HFF-Myc (cell line): ENCODE results near the gene C13orf46.

Experiments used
- DNase-seq: peaks from one replicate; pipeline ENCODE4 v3.0.0-alpha.2; 2011; ENCODE audit warnings: low read depth; ENCODE audit errors: extremely low read depth
- H3K4me3 ChIP-seq: replicated peaks from 2 replicates; pipeline ENCODE4 v1.5.1; 2011; ENCODE audit warnings: low read depth, mild to moderate bottlenecking, control low read depth, low read length
- CTCF ChIP-seq: IDR thresholded peaks from 2 replicates; pipeline ENCODE4 v1.5.1; 2012; ENCODE audit warnings: mild to moderate bottlenecking, low read depth, low read length, control low read depth; ENCODE audit errors: missing control alignments

C13orf46 gene

DNA sequence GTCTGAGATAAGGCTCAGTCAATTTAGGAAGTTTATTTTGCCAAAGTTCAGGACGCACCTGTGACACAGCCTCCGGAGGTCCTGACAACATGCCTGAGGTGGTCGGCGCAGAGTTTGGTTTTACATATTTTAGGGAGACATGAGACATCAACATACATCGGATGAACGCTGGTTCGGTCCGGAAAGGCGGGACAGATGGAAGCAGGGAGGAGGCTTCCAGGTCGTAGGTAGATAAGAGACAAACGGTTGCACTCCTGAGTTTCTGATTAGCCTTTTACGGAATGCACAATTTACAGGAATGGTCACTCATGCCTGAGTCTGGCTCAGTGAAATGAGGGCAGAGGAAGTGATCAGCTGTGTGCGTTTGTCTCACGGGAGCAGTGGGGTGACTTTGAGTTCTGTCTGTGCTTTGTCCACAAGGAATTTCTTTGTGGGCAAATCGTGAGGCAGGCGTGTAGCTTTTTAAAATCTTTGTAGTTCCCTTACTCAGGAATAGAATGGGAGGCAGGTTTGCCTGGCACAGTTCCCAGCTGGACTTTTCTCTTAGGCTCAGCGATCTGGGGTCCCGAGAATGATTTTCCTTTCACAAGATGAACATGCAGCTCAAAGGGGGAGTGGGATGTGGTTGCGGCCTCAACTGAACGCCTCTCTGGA is 36.2 kb downstream of the C13orf46 start:
- H3K4me3 ChIP-seq, result no peak overlapping the region
- DNase-seq, result no peak
- TF ChIP-seq CTCF, result no peak

DNA sequence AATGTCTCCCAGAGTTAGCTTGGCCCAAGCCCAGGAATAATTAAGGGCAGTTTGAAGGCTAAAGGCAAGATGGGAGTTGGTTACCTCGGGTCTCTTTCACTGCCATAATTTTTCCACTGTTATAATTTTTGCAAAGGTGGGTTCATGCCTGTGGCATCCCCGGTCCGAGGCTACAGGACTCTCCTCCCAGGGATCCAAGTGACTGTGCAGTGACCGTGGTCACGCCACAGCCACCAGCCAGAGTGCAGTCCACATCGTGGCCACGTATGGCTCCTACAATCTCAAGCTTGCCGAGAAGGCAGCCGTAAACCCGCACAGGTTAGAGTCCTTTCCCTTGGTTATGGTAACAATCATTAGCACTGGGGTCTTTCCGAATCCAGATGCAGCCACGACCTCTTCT is 36.8 kb downstream of the C13orf46 start:
- no peak for DNase-seq
- H3K4me3 ChIP-seq, result no peak overlapping the region
- TF ChIP-seq CTCF, result no peak

DNA sequence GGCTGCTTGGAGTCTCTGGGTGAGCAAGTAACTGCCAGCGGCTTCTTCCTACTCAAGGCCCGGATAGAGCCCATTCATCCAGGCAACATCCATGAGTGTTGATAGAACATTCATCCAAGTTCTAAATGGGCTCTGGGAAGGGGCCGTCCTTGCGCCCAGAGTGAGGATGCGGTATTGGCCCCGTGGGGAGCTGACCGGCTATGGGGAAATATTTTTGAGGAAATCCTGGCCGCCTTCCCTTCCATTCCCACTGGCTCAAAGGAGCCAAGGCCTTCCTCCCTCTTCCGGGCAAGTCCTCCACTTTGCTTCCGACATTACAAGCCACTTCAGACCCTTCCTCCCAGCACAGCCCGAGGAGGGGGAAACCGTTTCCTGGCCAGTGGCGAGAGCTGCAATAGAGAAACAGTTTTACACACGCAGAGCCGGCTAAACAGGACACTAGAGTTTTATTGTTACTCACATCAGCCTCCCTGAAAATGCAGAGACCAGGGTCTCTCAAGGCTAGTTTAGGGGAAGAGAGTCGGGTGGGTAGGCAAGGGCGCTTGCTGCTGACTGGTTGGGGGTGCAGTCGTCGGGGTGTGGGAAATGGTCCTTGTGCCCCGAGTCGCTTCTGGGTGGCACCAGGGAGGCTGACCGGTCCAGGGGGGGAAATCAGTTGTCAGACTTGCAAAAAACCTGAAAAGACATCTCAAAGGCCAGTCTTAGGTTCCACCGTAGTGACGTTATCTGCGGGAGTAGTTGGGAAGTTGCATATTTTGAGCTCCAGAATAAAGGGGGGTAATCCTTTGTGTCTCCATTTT is 37.5 kb downstream of the C13orf46 start:
- H3K4me3 ChIP-seq, result no peak overlapping the region
- no peak for TF ChIP-seq CTCF
- DNase-seq, result no peak

GRCh38 chr13:113935001-113935844 is 38.7 kb downstream of the C13orf46 start:
- TF ChIP-seq CTCF, result no peak
- DNase-seq, result no peak
- no peak overlapping the region for H3K4me3 ChIP-seq

- no peak overlapping the region for H3K4me3 ChIP-seq
- no peak for TF ChIP-seq CTCF
- no peak for DNase-seq
Measured at GRCh38 chr13:113934576-113934975, 39.3 kb downstream of the C13orf46 start.

DNA sequence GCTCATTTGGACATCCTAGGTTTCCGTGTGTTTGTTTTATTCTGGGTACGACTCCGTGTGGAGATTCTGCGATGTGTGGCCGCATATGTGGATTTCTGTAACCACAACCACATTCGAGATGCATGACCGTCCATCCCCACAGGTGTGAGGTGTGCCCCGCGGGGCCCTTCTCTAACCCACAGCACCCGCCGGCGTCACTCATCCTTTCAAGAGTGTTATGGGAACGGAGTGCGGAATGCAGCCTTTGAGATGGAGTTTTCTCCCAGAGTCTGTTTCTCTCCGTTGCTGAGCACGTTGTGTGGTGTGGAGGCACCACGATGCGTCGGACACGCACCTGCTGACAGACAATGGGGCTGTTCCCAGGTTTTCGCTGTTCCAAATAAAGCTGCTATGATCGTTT is 40.0 kb downstream of the C13orf46 start:
- no peak for TF ChIP-seq CTCF
- no peak overlapping the region for H3K4me3 ChIP-seq
- DNase-seq, result no peak
